ENCODE results near the gene FHOD1.

DNA sequence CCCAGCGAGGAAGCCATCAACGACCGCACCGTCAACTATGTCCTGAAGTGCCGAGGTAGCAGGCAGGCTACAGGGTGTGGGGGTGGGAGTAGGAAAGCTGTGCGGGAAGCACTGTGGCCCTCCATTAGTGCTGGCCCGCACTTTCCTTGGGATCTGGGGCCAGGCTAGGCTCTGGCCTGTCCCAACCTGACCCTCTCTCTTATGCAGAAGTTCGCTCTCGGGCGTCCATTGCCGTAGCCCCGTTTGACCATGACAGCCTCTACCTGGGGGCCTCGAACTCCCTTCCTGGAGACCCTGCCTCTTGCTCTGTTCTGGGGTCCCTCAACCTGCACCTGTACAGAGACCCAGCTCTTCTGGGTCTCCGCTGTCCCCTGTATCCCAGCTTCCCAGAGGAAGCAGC lies 40.7 kb upstream of the FHOD1 start:
- no peak for TF ChIP-seq POLR2A (IDR thresholded peaks at IDR 0.05)
- TF ChIP-seq, protein P1, sequence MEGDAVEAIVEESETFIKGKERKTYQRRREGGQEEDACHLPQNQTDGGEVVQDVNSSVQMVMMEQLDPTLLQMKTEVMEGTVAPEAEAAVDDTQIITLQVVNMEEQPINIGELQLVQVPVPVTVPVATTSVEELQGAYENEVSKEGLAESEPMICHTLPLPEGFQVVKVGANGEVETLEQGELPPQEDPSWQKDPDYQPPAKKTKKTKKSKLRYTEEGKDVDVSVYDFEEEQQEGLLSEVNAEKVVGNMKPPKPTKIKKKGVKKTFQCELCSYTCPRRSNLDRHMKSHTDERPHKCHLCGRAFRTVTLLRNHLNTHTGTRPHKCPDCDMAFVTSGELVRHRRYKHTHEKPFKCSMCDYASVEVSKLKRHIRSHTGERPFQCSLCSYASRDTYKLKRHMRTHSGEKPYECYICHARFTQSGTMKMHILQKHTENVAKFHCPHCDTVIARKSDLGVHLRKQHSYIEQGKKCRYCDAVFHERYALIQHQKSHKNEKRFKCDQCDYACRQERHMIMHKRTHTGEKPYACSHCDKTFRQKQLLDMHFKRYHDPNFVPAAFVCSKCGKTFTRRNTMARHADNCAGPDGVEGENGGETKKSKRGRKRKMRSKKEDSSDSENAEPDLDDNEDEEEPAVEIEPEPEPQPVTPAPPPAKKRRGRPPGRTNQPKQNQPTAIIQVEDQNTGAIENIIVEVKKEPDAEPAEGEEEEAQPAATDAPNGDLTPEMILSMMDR (IDR thresholded peaks at IDR 0.05): no peak

All from Peyer's patch (tissue), 4 donors.